ENCODE results near the gene SLC46A3. TPM values are rescaled to one million over a fixed set of nuclear protein-coding genes. Genes with fewer than 3 reads are reported as not detected.

Gene SLC46A3
- total and polyA plus RNA-seq, 10 of the 15 experiments (the other 5 are each of a cell fraction or from before 2014, with no cell fraction given): 2.9 to 15.6 (median 9.4) TPM

DNA sequence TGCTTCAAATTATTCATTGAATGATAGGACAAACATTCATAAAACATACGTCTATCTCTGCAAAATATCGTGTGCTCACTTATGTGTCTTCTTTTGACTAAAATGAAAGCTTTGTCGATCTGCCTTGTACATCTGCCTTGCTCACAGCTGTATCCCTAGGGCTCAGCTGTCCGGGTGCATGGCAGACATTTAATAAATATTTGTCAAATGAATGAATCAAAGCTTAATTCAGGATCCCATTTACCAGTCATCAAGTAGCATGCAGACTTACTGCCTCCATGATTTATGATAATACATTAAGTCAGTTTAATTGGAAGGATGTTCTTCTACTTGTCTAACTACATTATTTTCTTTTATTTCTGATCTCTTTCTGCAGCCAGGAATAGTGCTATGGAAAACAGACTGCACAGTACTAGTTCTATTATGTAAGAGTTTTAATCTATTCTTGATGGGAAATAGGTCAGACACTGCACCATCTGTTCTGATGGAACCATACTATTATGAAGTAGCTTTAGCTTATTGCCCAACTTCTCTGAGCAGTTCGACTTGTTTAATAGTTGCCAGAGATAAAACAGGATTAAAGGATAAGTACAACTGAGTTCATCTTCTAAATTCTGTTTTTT lies 13.2 kb downstream of the SLC46A3 start:
- ChIA-PET CTCF (no interaction called here), SMC1A (ENCODE audit: uncharacterized antibody, unreplicated experiment) (no interaction called here), RAD21 (ENCODE audit: unreplicated experiment) (no interaction called here), POLR2A (no interaction called here)
- BruUV-seq (replicated peaks): no TSS peak
- Histone ChIP-seq H2AFZ (ENCODE audit: control insufficient read depth, low read depth, low read length) (no peak overlapping the region), H3K27me3 (replicated peaks in 1 of 2; ENCODE audit: control insufficient read depth in 2 of 2, insufficient read depth in 2 of 2, low read length in 1 of 2) (no peaks in the 10 kb centered on the region), H3K4me2 (ENCODE audit: control insufficient read depth, insufficient read depth) (no peak overlapping the region), H3K9me3 (replicated peaks; ENCODE audit: control insufficient read depth, insufficient read depth, low read length) (no peaks in the 10 kb centered on the region), H3K36me3 (ENCODE audit: control insufficient read depth in 2 of 2, insufficient read depth in 2 of 2, low read length in 1 of 2) (peaks cover 0 to 3% of the 10 kb centered on the region in 2 experiments; a peak in 2 of 4 replicates), H3K4me1 (ENCODE audit: control insufficient read depth, insufficient read depth, low read length) (peaks cover 9% of the 10 kb centered on the region; the same call in 1 of the 2 replicates), H3K9ac (ENCODE audit: control insufficient read depth, insufficient read depth, low read length) (no peak overlapping the region), H3K79me2 (ENCODE audit: control insufficient read depth, insufficient read depth, low read length) (no peaks in the 10 kb centered on the region), H4K20me1 (ENCODE audit: control insufficient read depth, insufficient read depth) (no peaks in the 10 kb centered on the region), H3K27ac (ENCODE audit: control insufficient read depth, insufficient read depth) (no peak overlapping the region), H3K4me3 (no peak overlapping the region)
- no peak for ATAC-seq
- 94% methylated on average over 5 of the region's 5 CpGs for WGBS (ENCODE audit: insufficient coverage, insufficient replicate concordance, low lambda C conversion rate, missing lambda C conversion rate)
- in situ Hi-C loops (cut with MboI): no loop called here
- no peak for FAIRE-seq
- no peak for DNase-seq (ENCODE audit: low read depth, low spot score)
- intact Hi-C loops (cut with micrococcal nuclease; ENCODE audit: unreplicated experiment): loop anchor here (5.0 kb wide), 1 partner anchor 438 kb away; no protein-coding TSS in a partner anchor
- no peak for TF ChIP-seq NBN (IDR thresholded peaks at IDR 0.05)
- no peak for TF ChIP-seq SIN3A (IDR thresholded peaks at IDR 0.05; ENCODE audit: low read depth, low read length)
- no peak for TF ChIP-seq BMI1 (IDR thresholded peaks at IDR 0.05; ENCODE audit: borderline replicate concordance)
- no peak for TF ChIP-seq HDGF (IDR thresholded peaks at IDR 0.05)
- TF ChIP-seq RBBP5 (conservative IDR thresholded peaks at IDR 0.05): no peak
- TF ChIP-seq, protein P1, sequence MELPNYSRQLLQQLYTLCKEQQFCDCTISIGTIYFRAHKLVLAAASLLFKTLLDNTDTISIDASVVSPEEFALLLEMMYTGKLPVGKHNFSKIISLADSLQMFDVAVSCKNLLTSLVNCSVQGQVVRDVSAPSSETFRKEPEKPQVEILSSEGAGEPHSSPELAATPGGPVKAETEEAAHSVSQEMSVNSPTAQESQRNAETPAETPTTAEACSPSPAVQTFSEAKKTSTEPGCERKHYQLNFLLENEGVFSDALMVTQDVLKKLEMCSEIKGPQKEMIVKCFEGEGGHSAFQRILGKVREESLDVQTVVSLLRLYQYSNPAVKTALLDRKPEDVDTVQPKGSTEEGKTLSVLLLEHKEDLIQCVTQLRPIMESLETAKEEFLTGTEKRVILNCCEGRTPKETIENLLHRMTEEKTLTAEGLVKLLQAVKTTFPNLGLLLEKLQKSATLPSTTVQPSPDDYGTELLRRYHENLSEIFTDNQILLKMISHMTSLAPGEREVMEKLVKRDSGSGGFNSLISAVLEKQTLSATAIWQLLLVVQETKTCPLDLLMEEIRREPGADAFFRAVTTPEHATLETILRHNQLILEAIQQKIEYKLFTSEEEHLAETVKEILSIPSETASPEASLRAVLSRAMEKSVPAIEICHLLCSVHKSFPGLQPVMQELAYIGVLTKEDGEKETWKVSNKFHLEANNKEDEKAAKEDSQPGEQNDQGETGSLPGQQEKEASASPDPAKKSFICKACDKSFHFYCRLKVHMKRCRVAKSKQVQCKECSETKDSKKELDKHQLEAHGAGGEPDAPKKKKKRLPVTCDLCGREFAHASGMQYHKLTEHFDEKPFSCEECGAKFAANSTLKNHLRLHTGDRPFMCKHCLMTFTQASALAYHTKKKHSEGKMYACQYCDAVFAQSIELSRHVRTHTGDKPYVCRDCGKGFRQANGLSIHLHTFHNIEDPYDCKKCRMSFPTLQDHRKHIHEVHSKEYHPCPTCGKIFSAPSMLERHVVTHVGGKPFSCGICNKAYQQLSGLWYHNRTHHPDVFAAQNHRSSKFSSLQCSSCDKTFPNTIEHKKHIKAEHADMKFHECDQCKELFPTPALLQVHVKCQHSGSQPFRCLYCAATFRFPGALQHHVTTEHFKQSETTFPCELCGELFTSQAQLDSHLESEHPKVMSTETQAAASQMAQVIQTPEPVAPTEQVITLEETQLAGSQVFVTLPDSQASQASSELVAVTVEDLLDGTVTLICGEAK (IDR thresholded peaks at IDR 0.05; ENCODE audit: borderline replicate concordance): no peak
- TF ChIP-seq, protein P2, sequence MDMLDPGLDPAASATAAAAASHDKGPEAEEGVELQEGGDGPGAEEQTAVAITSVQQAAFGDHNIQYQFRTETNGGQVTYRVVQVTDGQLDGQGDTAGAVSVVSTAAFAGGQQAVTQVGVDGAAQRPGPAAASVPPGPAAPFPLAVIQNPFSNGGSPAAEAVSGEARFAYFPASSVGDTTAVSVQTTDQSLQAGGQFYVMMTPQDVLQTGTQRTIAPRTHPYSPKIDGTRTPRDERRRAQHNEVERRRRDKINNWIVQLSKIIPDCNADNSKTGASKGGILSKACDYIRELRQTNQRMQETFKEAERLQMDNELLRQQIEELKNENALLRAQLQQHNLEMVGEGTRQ (IDR thresholded peaks at IDR 0.05; ENCODE audit: borderline replicate concordance, low read depth, low read length): no peak
- no peak for TF ChIP-seq RAD21 (IDR thresholded peaks at IDR 0.05; ENCODE audit: insufficient read depth, low read depth, low read length)
- TF ChIP-seq, protein P3, sequence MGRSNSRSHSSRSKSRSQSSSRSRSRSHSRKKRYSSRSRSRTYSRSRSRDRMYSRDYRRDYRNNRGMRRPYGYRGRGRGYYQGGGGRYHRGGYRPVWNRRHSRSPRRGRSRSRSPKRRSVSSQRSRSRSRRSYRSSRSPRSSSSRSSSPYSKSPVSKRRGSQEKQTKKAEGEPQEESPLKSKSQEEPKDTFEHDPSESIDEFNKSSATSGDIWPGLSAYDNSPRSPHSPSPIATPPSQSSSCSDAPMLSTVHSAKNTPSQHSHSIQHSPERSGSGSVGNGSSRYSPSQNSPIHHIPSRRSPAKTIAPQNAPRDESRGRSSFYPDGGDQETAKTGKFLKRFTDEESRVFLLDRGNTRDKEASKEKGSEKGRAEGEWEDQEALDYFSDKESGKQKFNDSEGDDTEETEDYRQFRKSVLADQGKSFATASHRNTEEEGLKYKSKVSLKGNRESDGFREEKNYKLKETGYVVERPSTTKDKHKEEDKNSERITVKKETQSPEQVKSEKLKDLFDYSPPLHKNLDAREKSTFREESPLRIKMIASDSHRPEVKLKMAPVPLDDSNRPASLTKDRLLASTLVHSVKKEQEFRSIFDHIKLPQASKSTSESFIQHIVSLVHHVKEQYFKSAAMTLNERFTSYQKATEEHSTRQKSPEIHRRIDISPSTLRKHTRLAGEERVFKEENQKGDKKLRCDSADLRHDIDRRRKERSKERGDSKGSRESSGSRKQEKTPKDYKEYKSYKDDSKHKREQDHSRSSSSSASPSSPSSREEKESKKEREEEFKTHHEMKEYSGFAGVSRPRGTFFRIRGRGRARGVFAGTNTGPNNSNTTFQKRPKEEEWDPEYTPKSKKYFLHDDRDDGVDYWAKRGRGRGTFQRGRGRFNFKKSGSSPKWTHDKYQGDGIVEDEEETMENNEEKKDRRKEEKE (IDR thresholded peaks at IDR 0.05): no peak
- TF ChIP-seq, protein P4, sequence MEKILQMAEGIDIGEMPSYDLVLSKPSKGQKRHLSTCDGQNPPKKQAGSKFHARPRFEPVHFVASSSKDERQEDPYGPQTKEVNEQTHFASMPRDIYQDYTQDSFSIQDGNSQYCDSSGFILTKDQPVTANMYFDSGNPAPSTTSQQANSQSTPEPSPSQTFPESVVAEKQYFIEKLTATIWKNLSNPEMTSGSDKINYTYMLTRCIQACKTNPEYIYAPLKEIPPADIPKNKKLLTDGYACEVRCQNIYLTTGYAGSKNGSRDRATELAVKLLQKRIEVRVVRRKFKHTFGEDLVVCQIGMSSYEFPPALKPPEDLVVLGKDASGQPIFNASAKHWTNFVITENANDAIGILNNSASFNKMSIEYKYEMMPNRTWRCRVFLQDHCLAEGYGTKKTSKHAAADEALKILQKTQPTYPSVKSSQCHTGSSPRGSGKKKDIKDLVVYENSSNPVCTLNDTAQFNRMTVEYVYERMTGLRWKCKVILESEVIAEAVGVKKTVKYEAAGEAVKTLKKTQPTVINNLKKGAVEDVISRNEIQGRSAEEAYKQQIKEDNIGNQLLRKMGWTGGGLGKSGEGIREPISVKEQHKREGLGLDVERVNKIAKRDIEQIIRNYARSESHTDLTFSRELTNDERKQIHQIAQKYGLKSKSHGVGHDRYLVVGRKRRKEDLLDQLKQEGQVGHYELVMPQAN (conservative IDR thresholded peaks at IDR 0.05): no peak
- no peak for TF ChIP-seq ZNF24 (IDR thresholded peaks at IDR 0.05)
- no peak for TF ChIP-seq PML (IDR thresholded peaks at IDR 0.05; ENCODE audit: low read length)
- TF ChIP-seq CBX5 (IDR thresholded peaks at IDR 0.05; ENCODE audit: low read depth): no peak
- no peak for TF ChIP-seq BACH1 (IDR thresholded peaks at IDR 0.05; ENCODE audit: borderline replicate concordance)
- TF ChIP-seq CEBPB (IDR thresholded peaks at IDR 0.05; ENCODE audit: borderline replicate concordance in 1 of 2, low read depth in 2 of 2, low read length in 2 of 2): no peak

Measured in GM12878 (cell line).